Dendritic cell treated with granulocyte-macrophage colony-stimulating factor and Interleukin-4, amounts not matched to agents 40 ng/mL and 50 ng/mL, for 4 days (primary cell): Measurements from ENCODE around the gene NOL3.

Source experiments
- H3K27ac Mint-ChIP-seq: one replicate; pipeline ENCODE4 v1.8.0; 2022; ENCODE audit warnings: mild to moderate bottlenecking, mixed read lengths
- H3K27me3 Mint-ChIP-seq: one replicate; pipeline ENCODE4 v1.8.0; 2022; ENCODE audit warnings: mild to moderate bottlenecking, mixed read lengths
- H3K36me3 Mint-ChIP-seq: one replicate; pipeline ENCODE4 v1.8.0; 2022; ENCODE audit warnings: low read depth, mixed read lengths
- H3K4me1 Mint-ChIP-seq: one replicate; pipeline ENCODE4 v1.8.0; 2022; ENCODE audit warnings: low read depth, mixed read lengths
- H3K4me3 Mint-ChIP-seq: one replicate; pipeline ENCODE4 v1.8.0; 2022; ENCODE audit warnings: mild to moderate bottlenecking, moderate library complexity, mixed read lengths
- H3K9me3 Mint-ChIP-seq: one replicate; pipeline ENCODE4 v1.8.0; 2022; ENCODE audit warnings: mixed read lengths
- intact Hi-C: fragments of 100-400 bp; cut with micrococcal nuclease; formaldehyde crosslinking; loops from one replicate; pipeline ENCODE4 v1.15.0; 2022

Gene NOL3

GRCh38 chr16:67173323-67173722 lies 3.0 kb downstream of the NOL3 start:
- H3K27me3 Mint-ChIP-seq = peaks cover 75% of the 10 kb centered on the region
- H3K9me3 Mint-ChIP-seq = no peaks in the 10 kb centered on the region
- H3K4me1 Mint-ChIP-seq = peaks cover 70% of the 10 kb centered on the region
- H3K4me3 Mint-ChIP-seq = peak overlapping the region; percentile 84
- H3K27ac Mint-ChIP-seq = peak overlapping the region; percentile 88
- intact Hi-C loops = no loop called here
- peaks cover 49% of the 10 kb centered on the region for H3K36me3 Mint-ChIP-seq

GRCh38 chr16:67173808-67174705 lies 3.7 kb downstream of the NOL3 start:
- Mint-ChIP-seq H3K27me3 (peaks cover 74% of the 10 kb centered on the region), H3K27ac (peak overlapping the region; percentile 88), H3K9me3 (no peaks in the 10 kb centered on the region), H3K4me1 (peaks cover 70% of the 10 kb centered on the region), H3K4me3 (peak overlapping the region; percentile 84), H3K36me3 (peaks cover 46% of the 10 kb centered on the region)
- intact Hi-C loops = no loop called here

- Mint-ChIP-seq H3K27ac (peak overlapping the region; percentile 88), H3K4me1 (peaks cover 66% of the 10 kb centered on the region), H3K9me3 (no peaks in the 10 kb centered on the region), H3K4me3 (peak overlapping the region; percentile 84), H3K27me3 (peaks cover 76% of the 10 kb centered on the region), H3K36me3 (peaks cover 51% of the 10 kb centered on the region)
- intact Hi-C loops = no loop called here
Observed at GRCh38 chr16:67174706-67175231, 4.4 kb downstream of the NOL3 start.

- Mint-ChIP-seq H3K27me3 (peaks cover 72% of the 10 kb centered on the region), H3K36me3 (peaks cover 46% of the 10 kb centered on the region), H3K9me3 (no peaks in the 10 kb centered on the region), H3K4me3 (no peak overlapping the region), H3K4me1 (peaks cover 50% of the 10 kb centered on the region), H3K27ac (no peak overlapping the region)
- intact Hi-C loops = no loop called here
Observed at GRCh38 chr16:67176662-67177061, 6.3 kb downstream of the NOL3 start.

GRCh38 chr16:67177743-67178699 lies 7.7 kb downstream of the NOL3 start:
- intact Hi-C loops = no loop called here
- Mint-ChIP-seq H3K27me3 (peaks cover 60% of the 10 kb centered on the region), H3K36me3 (peaks cover 41% of the 10 kb centered on the region), H3K4me1 (peaks cover 38% of the 10 kb centered on the region), H3K4me3 (peak overlapping the region; percentile 66), H3K9me3 (no peaks in the 10 kb centered on the region), H3K27ac (no peak overlapping the region)

- Mint-ChIP-seq H3K36me3 (peaks cover 41% of the 10 kb centered on the region), H3K4me1 (peaks cover 23% of the 10 kb centered on the region), H3K27me3 (peaks cover 48% of the 10 kb centered on the region), H3K4me3 (no peak overlapping the region), H3K9me3 (no peaks in the 10 kb centered on the region), H3K27ac (no peak overlapping the region)
- intact Hi-C loops = no loop called here
Observed at GRCh38 chr16:67179421-67180080, 9.2 kb downstream of the NOL3 start.

- peaks cover 48% of the 10 kb centered on the region for H3K27me3 Mint-ChIP-seq
Observed at GRCh38 chr16:67180166-67180565, 9.8 kb downstream of the NOL3 start.

GRCh38 chr16:67181346-67181745 lies 11.0 kb downstream of the NOL3 start:
- peaks cover 32% of the 10 kb centered on the region for H3K4me1 Mint-ChIP-seq
- intact Hi-C loops = no loop called here
- H3K36me3 Mint-ChIP-seq = peaks cover 26% of the 10 kb centered on the region
- peaks cover 46% of the 10 kb centered on the region for H3K27me3 Mint-ChIP-seq
- H3K4me3 Mint-ChIP-seq = no peak overlapping the region
- H3K27ac Mint-ChIP-seq = no peak overlapping the region
- H3K9me3 Mint-ChIP-seq = no peaks in the 10 kb centered on the region

More at GRCh38 chr16:67180166-67180565, 9.8 kb downstream of the NOL3 start:
- intact Hi-C loops = no loop called here
- no peak overlapping the region for H3K27ac Mint-ChIP-seq
- H3K36me3 Mint-ChIP-seq = peaks cover 38% of the 10 kb centered on the region
- H3K4me3 Mint-ChIP-seq = no peak overlapping the region
- H3K4me1 Mint-ChIP-seq = peaks cover 26% of the 10 kb centered on the region
- no peaks in the 10 kb centered on the region for H3K9me3 Mint-ChIP-seq

GRCh38 chr16:67182288-67182687 lies 11.9 kb downstream of the NOL3 start:
- Mint-ChIP-seq H3K9me3 (no peaks in the 10 kb centered on the region), H3K4me3 (no peak overlapping the region), H3K27ac (no peak overlapping the region), H3K27me3 (peaks cover 45% of the 10 kb centered on the region), H3K36me3 (peaks cover 17% of the 10 kb centered on the region), H3K4me1 (peaks cover 31% of the 10 kb centered on the region)
- intact Hi-C loops = loop anchor here (2.0 kb wide), 1 partner anchor 21 kb away; no protein-coding TSS in a partner anchor

- intact Hi-C loops = loop anchor here (2.0 kb wide), 1 partner anchor 22 kb away; no protein-coding TSS in a partner anchor
- peaks cover 36% of the 10 kb centered on the region for H3K27me3 Mint-ChIP-seq
- no peak overlapping the region for H3K27ac Mint-ChIP-seq
- H3K9me3 Mint-ChIP-seq = no peaks in the 10 kb centered on the region
- H3K36me3 Mint-ChIP-seq = peaks cover 12% of the 10 kb centered on the region
- no peak overlapping the region for H3K4me3 Mint-ChIP-seq
- H3K4me1 Mint-ChIP-seq = peaks cover 23% of the 10 kb centered on the region
Observed at GRCh38 chr16:67183284-67183626, 12.9 kb downstream of the NOL3 start.

GRCh38 chr16:67183627-67184452 lies 13.5 kb downstream of the NOL3 start, which contains the start of gene MATCAP1:
Gene MATCAP1, minus strand, starts transcription at chr16:67183963. Its CDS starts 3,353 bp downstream, at chr16:67180610.
- H3K4me3 Mint-ChIP-seq = no peak within 1 kb of the TSS
- peaks cover 17% of the 10 kb centered on the region for H3K4me1 Mint-ChIP-seq
- no peaks in the 10 kb centered on the region for H3K9me3 Mint-ChIP-seq
- H3K36me3 Mint-ChIP-seq = peaks cover 10% of the 10 kb centered on the region
- intact Hi-C loops = loop anchor here (2.0 kb wide), 2 partner anchors 23 to 43 kb away; partner anchors contain the start of gene TMEM208
- no peak within 1 kb of the TSS for H3K27ac Mint-ChIP-seq
- H3K27me3 Mint-ChIP-seq = peaks cover 32% of the 10 kb centered on the region

GRCh38 chr16:67184453-67184994 lies 14.2 kb downstream of the NOL3 start:
- Mint-ChIP-seq H3K27ac (no peak overlapping the region), H3K9me3 (no peaks in the 10 kb centered on the region), H3K36me3 (peaks cover 5% of the 10 kb centered on the region), H3K4me1 (peaks cover 13% of the 10 kb centered on the region), H3K27me3 (peaks cover 27% of the 10 kb centered on the region), H3K4me3 (no peak overlapping the region)
- intact Hi-C loops = loop anchor here (2.0 kb wide), 1 partner anchor 42 kb away; the partner anchor contains the start of gene TMEM208
